GM10266 (cell line): ENCODE data around the gene ELOVL5.
"Not testable (repeated sequence)": the region's sequence is repeated elsewhere in the genome, so short reads cannot be mapped to it uniquely, and the experiment has no call there.

Experiments
- DNase-seq: peaks from one replicate; pipeline ENCODE4 v3.0.0; 2012; ENCODE audit errors: extremely low spot score
- CTCF ChIP-seq: IDR thresholded peaks from 2 replicates; pipeline ENCODE4 v1.5.1; 2012; ENCODE audit warnings: mild to moderate bottlenecking, low read depth; ENCODE audit not compliant: control insufficient read depth, insufficient read depth; ENCODE audit errors: missing control alignments

The ELOVL5 gene

GRCh38 chr6:53321701-53322100, 27.0 kb downstream of the ELOVL5 start:
- DNase-seq, result no peak
- no peak for TF ChIP-seq CTCF

GRCh38 chr6:53320964-53321363, 27.8 kb downstream of the ELOVL5 start:
- no peak for TF ChIP-seq CTCF
- DNase-seq, result no peak

- no peak for DNase-seq
- TF ChIP-seq CTCF, result no peak
These were observed 30.3 kb downstream of the ELOVL5 start for GRCh38 chr6:53318429-53318828.

- TF ChIP-seq CTCF, result no peak
- no peak for DNase-seq
These were observed 30.9 kb downstream of the ELOVL5 start for GRCh38 chr6:53317861-53318260.

GRCh38 chr6:53317299-53317698, 31.5 kb downstream of the ELOVL5 start:
- DNase-seq, result not testable (repeated sequence)

- no peak for TF ChIP-seq CTCF
These were observed 32.6 kb downstream of the ELOVL5 start for GRCh38 chr6:53316142-53316541.

GRCh38 chr6:53315086-53315724, 33.5 kb downstream of the ELOVL5 start:
- no peak for TF ChIP-seq CTCF
- no peak for DNase-seq

More at GRCh38 chr6:53316142-53316541, 32.6 kb downstream of the ELOVL5 start:
- no peak for DNase-seq
